Measurements from ENCODE around the gene ANKFY1.

ANKFY1 gene

GRCh38 chr17:4178651-4179050 is 85.1 kb downstream of the ANKFY1 start:
- no peak for DNase-seq (ENCODE audit: low read depth in 2 of 2)

- DNase-seq (ENCODE audit: low read depth in 2 of 2), result no peak
Observed at GRCh38 chr17:4177806-4178205, 86.0 kb downstream of the ANKFY1 start.

DNA sequence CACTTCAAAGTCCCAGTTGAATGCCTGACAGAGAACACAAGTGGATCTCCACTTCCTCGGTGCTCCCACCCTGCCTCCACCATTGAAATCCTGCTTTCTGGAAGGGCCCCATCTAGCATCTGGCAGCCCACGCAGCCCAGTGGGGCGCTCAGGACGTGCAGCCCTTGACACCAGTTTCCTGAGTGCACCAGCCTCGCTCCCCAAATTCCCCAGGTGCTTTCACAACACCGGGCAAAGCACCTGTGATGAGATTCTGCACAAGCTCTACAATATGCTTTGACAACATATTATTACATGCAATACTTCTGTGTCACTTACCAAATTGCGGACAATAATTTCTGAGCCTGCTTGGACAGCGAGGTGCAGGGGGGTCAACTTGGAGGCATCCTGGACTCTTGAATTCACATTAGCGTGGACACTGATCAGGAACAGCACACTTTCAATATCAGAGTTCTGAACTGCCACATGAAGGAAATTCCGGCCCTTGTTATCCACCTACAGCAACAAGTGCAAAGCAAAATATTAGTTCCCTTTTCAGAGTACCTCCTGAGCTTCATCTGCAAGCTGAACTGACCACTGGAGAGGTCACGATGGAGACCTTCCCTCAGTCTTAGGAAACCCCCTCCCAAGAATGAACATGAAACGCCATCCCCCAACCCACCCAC is 86.8 kb downstream of the ANKFY1 start:
- DNase-seq (ENCODE audit: low read depth in 2 of 2), result no peak

DNA sequence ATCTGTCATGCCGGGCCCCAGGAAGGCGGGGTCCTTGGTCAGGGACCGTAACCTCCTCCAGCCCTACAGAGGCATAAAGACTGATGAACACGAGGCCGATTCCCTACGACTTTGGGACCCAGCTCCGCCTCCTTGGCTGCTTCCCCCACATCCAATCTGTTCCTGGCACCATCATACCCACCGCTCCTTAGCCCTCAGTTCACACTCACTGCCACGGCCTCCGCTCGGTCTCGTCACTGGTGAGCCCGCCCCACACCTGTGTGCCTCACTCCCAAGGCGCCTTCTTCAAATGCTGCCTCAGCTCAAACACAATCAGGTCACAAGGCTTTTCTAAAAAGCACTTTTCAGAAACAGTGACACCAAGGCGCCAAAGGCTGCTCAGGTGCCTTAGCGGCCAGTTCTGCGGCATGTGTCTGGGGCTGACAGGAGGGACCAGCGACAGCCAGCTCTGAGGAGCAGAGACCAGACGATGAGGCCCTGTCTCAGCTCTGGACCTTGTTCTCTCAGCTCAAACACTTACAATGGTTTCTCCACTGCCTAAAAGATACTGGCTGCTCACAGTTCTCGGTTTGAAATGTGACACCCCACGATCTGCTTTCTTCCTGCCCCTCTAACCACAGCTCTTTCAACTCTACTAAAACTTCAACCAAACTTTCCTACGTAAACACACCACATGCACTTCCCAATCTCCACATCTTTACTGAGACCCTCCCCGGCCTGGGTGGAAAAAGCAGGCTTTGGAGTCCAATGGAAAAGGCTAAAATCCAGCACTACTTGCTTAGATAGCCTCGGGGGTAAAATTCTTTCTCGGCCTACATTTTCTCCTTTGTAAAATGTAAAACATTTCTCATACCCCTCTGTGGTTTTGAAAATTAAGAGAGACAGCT is 87.6 kb downstream of the ANKFY1 start:
- DNase-seq (ENCODE audit: low read depth in 2 of 2), result peak; percentile 6 to 7

- DNase-seq (ENCODE audit: low read depth in 2 of 2), result no peak
Observed at GRCh38 chr17:4174556-4174955, 89.2 kb downstream of the ANKFY1 start.

DNA sequence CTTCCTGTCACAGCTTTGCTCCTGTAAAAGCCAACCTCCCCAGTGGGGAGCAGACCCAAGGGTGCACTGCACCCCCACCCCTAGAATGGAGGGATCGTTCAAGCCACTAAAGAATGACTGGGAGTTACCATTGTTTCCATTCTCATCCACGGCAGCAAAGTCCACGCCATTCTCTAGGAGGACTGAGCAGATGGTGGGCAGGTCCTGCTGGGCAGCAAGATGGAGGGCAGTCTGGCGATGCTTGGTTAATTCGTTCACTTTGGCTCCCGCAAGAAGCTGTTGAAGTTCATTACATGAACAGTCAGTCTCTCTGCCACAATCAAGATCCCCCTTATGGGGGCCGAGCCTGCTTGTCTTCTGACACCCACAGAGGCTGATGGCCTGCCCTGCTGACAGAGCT is 90.0 kb downstream of the ANKFY1 start:
- no peak for DNase-seq (ENCODE audit: low read depth in 2 of 2)

DNA sequence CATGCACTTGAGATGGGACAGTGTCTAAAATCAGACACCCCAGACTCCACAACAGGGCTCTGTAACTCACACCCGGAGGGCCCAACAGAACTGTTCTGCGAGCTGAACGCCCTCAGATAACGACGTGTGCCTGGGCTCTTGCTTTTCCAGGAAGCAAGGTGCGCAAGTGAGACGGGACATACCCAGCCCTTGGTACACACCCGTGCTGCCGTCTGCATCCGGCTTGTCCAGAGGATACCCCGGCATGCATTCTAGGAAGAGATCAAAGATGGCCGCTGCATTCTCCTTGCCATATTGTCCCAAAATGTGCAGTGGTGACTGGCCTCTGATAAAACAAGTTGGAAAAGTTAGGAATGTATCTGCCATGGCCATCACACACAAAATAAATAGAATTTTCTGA is 91.4 kb downstream of the ANKFY1 start:
- DNase-seq (ENCODE audit: low read depth in 2 of 2), result no peak

GRCh38 chr17:4170639-4171280 is 93.0 kb downstream of the ANKFY1 start:
- DNase-seq (ENCODE audit: low read depth in 2 of 2), result no peak

- no peak for DNase-seq (ENCODE audit: low read depth in 2 of 2)
Observed at GRCh38 chr17:4167786-4168185, 96.0 kb downstream of the ANKFY1 start.

DNA sequence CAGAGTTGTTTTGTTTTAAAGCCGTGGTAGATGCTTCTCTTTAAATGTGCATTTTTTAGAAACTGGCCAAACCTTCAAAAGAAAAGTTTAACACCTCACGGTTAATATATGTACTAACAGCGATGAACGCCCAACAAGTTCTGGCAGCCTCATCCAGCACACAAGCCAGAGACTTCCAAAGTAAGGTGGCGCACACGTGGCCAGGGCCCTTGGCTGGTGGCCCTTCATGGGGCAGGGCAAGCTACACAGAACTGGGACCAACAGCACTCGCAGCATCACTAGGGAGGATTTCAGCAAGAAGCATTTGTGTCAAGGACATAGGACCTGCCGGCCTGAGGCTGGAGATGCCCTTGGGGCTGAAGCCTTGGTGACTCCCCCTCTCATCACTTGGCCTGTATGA is 97.4 kb downstream of the ANKFY1 start:
- no peak for DNase-seq (ENCODE audit: low read depth in 2 of 2)

DNA sequence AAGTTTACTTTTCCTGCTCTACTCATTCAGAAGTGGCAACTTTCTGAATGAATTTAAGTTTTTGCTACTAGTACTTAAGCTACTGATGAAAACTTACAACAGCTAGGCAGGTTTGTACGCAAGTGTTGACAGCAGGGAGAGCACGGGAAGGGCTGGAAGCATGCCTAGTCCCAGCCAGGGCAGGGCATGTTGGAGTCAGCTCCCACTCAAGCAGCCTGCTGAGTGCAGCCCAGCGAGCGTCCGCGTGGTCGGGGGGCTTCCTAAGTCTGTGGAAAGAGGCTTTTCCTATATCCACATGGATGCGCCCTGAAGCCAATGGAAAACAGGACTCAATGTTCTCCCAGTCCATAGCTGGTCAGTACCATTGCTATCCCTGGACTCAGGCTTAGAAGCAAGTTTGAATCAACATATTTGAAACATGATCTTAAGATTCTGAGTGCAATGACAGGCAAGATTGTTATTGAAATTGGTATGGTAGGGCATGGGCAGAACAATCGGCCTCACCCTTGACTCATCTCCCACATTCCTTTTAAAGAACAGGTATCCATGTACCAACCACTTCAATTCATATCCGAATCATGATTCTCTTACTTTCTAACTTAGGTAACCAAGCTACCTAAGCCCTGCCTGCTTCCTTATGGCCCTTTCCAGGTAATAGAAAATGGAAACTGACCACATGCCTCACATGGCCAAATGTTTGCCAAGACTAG is 98.3 kb downstream of the ANKFY1 start:
- DNase-seq (ENCODE audit: low read depth in 2 of 2), result no peak

- no peak for DNase-seq (ENCODE audit: low read depth in 2 of 2)
Observed at GRCh38 chr17:4163951-4164350, 99.8 kb downstream of the ANKFY1 start.

GRCh38 chr17:4162775-4163466 is 100.9 kb downstream of the ANKFY1 start:
- no peak for DNase-seq (ENCODE audit: low read depth in 2 of 2)

GRCh38 chr17:4162321-4162720 is 101.5 kb downstream of the ANKFY1 start:
- DNase-seq (ENCODE audit: low read depth in 2 of 2), result no peak

GRCh38 chr17:4161967-4162305 is 101.8 kb downstream of the ANKFY1 start:
- no peak for DNase-seq (ENCODE audit: low read depth in 2 of 2)

DNA sequence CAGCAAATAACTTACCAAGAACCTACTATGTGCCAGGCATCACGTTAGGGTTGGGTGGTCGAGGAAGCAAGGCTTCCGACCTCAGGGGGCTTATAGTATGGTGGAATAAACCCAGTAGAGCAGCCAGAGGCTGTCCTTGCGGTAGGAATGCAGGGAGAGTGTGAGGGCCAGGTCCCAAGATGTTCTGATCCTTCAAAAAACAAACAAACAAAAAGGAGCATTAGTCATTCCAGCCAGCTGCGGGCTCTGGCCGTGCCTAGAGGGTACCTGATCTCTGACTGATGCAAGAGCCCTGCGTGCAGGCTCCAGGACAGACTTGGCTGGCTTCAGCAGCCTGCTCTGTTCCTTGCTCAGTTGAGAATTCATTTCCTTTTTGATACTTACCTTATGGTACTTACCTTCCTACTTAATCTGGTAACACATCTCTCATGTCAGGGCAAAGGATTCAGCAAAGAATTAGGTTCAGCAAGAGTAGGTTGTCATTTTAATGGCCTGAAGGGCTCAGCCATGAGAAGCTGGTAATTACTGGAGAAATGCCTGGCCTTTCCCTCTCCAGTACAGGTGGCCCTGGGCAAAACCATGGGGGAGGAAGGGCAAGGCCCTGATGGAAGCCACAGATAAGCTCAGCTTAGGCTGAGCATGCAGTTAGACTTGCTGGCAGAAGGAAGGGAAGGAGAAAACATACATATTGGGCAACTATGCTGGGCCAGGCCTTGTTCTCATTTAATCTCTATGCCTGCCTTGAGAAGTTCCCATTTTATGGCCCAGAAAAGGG is 102.4 kb downstream of the ANKFY1 start:
- DNase-seq (ENCODE audit: low read depth in 2 of 2), result no peak

GRCh38 chr17:4160294-4160859 is 103.4 kb downstream of the ANKFY1 start:
- no peak for DNase-seq (ENCODE audit: low read depth in 2 of 2)

- DNase-seq (ENCODE audit: low read depth in 2 of 2), result no peak
Observed at GRCh38 chr17:4159761-4160160, 104.0 kb downstream of the ANKFY1 start.

DNA sequence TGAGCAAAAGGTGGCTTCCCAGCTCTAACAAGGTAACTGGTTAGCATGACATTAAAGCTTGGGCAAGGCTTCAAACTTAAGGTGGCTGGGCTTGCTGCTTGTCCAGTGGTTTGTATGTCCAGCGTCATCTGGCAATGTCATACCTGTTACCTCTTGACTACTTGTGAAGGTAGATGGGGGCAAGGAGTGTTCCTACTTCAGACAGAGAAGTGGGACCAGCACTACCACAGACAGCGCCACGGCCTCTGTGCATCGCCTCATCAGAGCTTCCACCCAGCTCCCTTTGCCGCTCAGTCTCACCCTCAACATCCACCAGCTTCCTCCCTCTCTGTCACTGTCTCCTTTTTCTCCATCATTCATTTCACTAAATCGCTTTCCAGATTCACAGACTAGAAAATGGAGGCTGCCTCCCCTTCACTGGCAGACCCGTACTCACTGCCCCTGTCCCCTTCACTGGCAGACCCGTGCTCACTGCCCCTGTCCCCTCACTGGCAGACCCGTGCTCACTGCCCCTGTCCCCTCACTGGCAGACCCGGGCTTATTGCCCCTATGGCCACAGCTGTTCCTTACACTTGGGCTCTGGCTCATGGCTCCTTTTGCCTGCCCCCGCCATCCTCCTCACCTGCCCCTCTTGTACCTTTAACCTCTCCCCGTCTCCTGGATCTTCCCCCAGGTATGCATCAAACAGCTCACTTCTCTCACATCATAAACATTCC is 106.0 kb downstream of the ANKFY1 start:
- DNase-seq (ENCODE audit: low read depth in 2 of 2), result no peak

Measured in activated CD8-positive, alpha-beta memory T cell treated with anti-CD3 and anti-CD28 coated beads for 4 hours (primary cell).